ENCODE results near the gene SLIT1.

Gene SLIT1

GRCh38 chr10:97017474-97017903, 168.3 kb downstream of the SLIT1 start:
- no peak for DNase-seq

- DNase-seq: peak in 1 of 5 donors; percentile 65
These were observed 168.9 kb downstream of the SLIT1 start for GRCh38 chr10:97016728-97017473.

GRCh38 chr10:97015240-97015639, 170.5 kb downstream of the SLIT1 start:
- no peak for DNase-seq

- no peak for DNase-seq
These were observed 171.8 kb downstream of the SLIT1 start for GRCh38 chr10:97013983-97014382.

GRCh38 chr10:97013568-97013967, 172.2 kb downstream of the SLIT1 start:
- DNase-seq: no peak

GRCh38 chr10:97012470-97012869, 173.3 kb downstream of the SLIT1 start:
- DNase-seq: no peak

- no peak for DNase-seq
These were observed 174.4 kb downstream of the SLIT1 start for GRCh38 chr10:97011397-97011796.

- no peak for DNase-seq
These were observed 175.0 kb downstream of the SLIT1 start for GRCh38 chr10:97010695-97011206.

- no peak for DNase-seq
These were observed 178.3 kb downstream of the SLIT1 start for GRCh38 chr10:97007417-97007816.

GRCh38 chr10:97006364-97006763, 179.4 kb downstream of the SLIT1 start:
- DNase-seq: no peak

GRCh38 chr10:97005349-97005748, 180.4 kb downstream of the SLIT1 start:
- no peak for DNase-seq

GRCh38 chr10:97004591-97004990, 181.2 kb downstream of the SLIT1 start:
- no peak for DNase-seq

GRCh38 chr10:97003804-97004201, 182.0 kb downstream of the SLIT1 start:
- DNase-seq: no peak

GRCh38 chr10:97003151-97003803, 182.5 kb downstream of the SLIT1 start:
- DNase-seq: no peak

- DNase-seq: no peak
These were observed 183.1 kb downstream of the SLIT1 start for GRCh38 chr10:97002670-97003069.

GRCh38 chr10:97001183-97001991, 184.4 kb downstream of the SLIT1 start:
- no peak for DNase-seq

GRCh38 chr10:97000487-97001182, 185.1 kb downstream of the SLIT1 start:
- DNase-seq: no peak

GRCh38 chr10:96999987-97000386, 185.8 kb downstream of the SLIT1 start:
- no peak for DNase-seq

GRCh38 chr10:96999337-96999736, 186.4 kb downstream of the SLIT1 start:
- DNase-seq: no peak

GRCh38 chr10:96998329-96998888, 187.3 kb downstream of the SLIT1 start:
- no peak for DNase-seq

GRCh38 chr10:96996275-96996965, 189.3 kb downstream of the SLIT1 start:
- DNase-seq: no peak

- no peak for DNase-seq
These were observed 189.9 kb downstream of the SLIT1 start for GRCh38 chr10:96995851-96996250.
